GM13977 (cell line): ENCODE measurements around the gene CFAP43.

Experiments used
- DNase-seq: peaks from one replicate; pipeline ENCODE4 v3.0.0; 2012; ENCODE audit warnings: low spot score
- CTCF ChIP-seq: IDR thresholded peaks from 2 replicates; pipeline ENCODE4 v1.5.1; 2012; ENCODE audit warnings: mild to moderate bottlenecking, control low read depth; ENCODE audit not compliant: insufficient read depth; ENCODE audit errors: extremely low read depth, missing control alignments
- in situ Hi-C: fragments of 300-500 bp; cut with MboI; formaldehyde crosslinking; loops from one replicate; pipeline ENCODE4 v1.12.0; 2022; ENCODE audit warnings: low sequenced_read_pairs, low pct_unique_long_range_greater_than_20kb, mixed read lengths, inconsistent platforms; ENCODE audit not compliant: unreplicated experiment

CFAP43 gene

GRCh38 chr10:104262055-104262454 is 29.9 kb upstream of the CFAP43 start:
- in situ Hi-C loops: no loop called here
- no peak for TF ChIP-seq CTCF

GRCh38 chr10:104260775-104261115 is 28.6 kb upstream of the CFAP43 start:
- DNase-seq: no peak
- in situ Hi-C loops: no loop called here
- no peak for TF ChIP-seq CTCF

More at GRCh38 chr10:104262055-104262454, 29.9 kb upstream of the CFAP43 start:
- DNase-seq: no peak

GRCh38 chr10:104259999-104260774 is 28.0 kb upstream of the CFAP43 start:
- in situ Hi-C loops: no loop called here
- DNase-seq: no peak

GRCh38 chr10:104259456-104259855 is 27.3 kb upstream of the CFAP43 start:
- TF ChIP-seq CTCF: no peak
- DNase-seq: no peak
- in situ Hi-C loops: no loop called here

More at GRCh38 chr10:104259999-104260774, 28.0 kb upstream of the CFAP43 start:
- TF ChIP-seq CTCF: no peak

- in situ Hi-C loops: no loop called here
- no peak for TF ChIP-seq CTCF
- DNase-seq: no peak
Observed at GRCh38 chr10:104258209-104258608, 26.0 kb upstream of the CFAP43 start.

- TF ChIP-seq CTCF: no peak
- DNase-seq: no peak
- in situ Hi-C loops: no loop called here
Observed at GRCh38 chr10:104257235-104257634, 25.1 kb upstream of the CFAP43 start.
